Measurements from ENCODE around the gene PDE4D. TPM values are rescaled to one million over a fixed set of nuclear protein-coding genes. Genes with fewer than 3 reads are reported as not detected.

PDE4D gene
- total RNA-seq, 1 donor from 2014 or later, result 2.3 TPM

DNA sequence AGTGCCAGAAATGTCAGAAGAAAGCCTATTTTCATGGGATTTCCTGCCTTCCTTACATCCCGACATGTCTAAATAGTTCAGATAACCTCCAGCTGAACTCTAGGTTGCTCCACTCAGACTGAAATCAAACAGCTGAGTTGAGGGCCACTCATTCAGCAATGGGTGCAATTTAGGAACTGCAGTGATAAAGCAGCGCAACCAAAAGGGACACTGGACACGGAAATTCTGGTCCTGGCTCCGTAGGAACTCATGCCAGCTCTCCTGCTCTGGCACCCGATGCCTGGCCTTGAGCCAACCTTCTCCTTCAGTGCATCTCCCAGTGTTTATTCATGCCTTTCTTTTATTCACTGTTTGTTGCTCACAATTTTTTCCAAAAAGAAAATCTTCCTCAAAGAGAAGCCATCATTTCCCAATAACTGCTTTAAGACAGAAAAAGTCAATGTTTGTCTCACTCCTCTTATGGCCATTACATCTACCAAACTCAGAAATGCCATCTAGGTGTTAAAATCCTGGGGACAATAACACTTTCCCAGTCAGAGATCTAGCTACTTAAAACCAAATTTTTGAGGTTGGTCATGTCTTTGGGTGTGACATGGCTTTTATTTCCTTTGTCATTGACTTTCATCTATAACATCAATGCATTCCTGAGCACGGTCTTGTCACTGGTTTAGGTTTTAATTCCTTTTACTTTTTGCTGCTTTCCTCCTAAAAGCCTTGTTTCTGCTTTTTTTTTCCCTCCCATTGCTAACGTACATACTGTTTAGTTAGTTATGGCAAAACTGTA is 126.9 kb downstream of the PDE4D start:
- no peak for DNase-seq (ENCODE audit: low spot score)

DNA sequence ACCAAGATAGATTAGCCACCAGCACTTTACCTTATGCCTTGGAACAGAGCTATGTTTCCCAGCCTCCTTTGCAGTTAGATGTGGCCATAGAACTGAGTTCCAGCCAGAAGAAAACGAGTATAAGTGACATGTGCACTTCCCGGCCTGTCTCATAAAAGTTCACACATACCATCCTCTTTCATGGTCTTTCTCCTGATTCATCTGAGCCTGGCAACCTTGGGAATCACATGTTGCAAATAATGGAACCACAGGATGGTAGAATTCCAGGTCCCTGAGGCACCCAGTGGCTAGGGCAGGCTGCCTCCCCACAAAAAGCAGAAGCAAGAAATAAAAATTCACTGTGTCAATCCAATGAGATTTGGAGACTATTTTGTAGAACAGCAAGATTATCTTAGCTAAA is 128.1 kb downstream of the PDE4D start:
- H3K9ac ChIP-seq, result no peak overlapping the region
- Mint-ChIP-seq H3K27ac (no peak overlapping the region), H3K36me3 (no peaks in the 10 kb centered on the region), H3K4me1 (peaks cover 12% of the 10 kb centered on the region), H3K27me3 (ENCODE audit: insufficient read depth, low read depth) (peaks cover 3% of the 10 kb centered on the region), H3K9me3 (no peaks in the 10 kb centered on the region), H3K4me3 (no peak overlapping the region)
- H3K79me2 ChIP-seq (ENCODE audit: low read depth), result no peaks in the 10 kb centered on the region
- H4K20me1 ChIP-seq (ENCODE audit: low read depth), result no peaks in the 10 kb centered on the region
- H3K36me3 ChIP-seq, result no peaks in the 10 kb centered on the region
- peaks cover 4% of the 10 kb centered on the region for H3F3A ChIP-seq (ENCODE audit: low read depth)
- peaks cover 7% of the 10 kb centered on the region for H3K4me1 ChIP-seq
- TF ChIP-seq, protein P1, sequence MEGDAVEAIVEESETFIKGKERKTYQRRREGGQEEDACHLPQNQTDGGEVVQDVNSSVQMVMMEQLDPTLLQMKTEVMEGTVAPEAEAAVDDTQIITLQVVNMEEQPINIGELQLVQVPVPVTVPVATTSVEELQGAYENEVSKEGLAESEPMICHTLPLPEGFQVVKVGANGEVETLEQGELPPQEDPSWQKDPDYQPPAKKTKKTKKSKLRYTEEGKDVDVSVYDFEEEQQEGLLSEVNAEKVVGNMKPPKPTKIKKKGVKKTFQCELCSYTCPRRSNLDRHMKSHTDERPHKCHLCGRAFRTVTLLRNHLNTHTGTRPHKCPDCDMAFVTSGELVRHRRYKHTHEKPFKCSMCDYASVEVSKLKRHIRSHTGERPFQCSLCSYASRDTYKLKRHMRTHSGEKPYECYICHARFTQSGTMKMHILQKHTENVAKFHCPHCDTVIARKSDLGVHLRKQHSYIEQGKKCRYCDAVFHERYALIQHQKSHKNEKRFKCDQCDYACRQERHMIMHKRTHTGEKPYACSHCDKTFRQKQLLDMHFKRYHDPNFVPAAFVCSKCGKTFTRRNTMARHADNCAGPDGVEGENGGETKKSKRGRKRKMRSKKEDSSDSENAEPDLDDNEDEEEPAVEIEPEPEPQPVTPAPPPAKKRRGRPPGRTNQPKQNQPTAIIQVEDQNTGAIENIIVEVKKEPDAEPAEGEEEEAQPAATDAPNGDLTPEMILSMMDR (IDR thresholded peaks at IDR 0.05), result no peak
- no peak for TF ChIP-seq EZH2phosphoT487 (IDR thresholded peaks at IDR 0.05)
- no peak for TF ChIP-seq EZH2 (IDR thresholded peaks at IDR 0.05)
- H3K27ac ChIP-seq, result no peak overlapping the region
- H2AFZ ChIP-seq (replicated peaks), result no peak overlapping the region
- H3K27me3 ChIP-seq, result peaks cover 40% of the 10 kb centered on the region
- H3K4me3 ChIP-seq, result no peak overlapping the region
- H3K9me3 ChIP-seq (ENCODE audit: low read depth), result no peaks in the 10 kb centered on the region
- H3K4me2 ChIP-seq, result no peak overlapping the region
- no peak for DNase-seq (ENCODE audit: low spot score)

More for the DNA sequence above, 126.9 kb downstream of the PDE4D start:
- H3K36me3 ChIP-seq, result no peaks in the 10 kb centered on the region
- Mint-ChIP-seq H3K9me3 (no peaks in the 10 kb centered on the region), H3K27ac (no peak overlapping the region), H3K36me3 (no peaks in the 10 kb centered on the region), H3K4me1 (peaks cover 12% of the 10 kb centered on the region), H3K27me3 (ENCODE audit: insufficient read depth, low read depth) (peaks cover 3% of the 10 kb centered on the region), H3K4me3 (no peak overlapping the region)
- no peak overlapping the region for H3K4me3 ChIP-seq
- no peaks in the 10 kb centered on the region for H4K20me1 ChIP-seq (ENCODE audit: low read depth)
- H3K79me2 ChIP-seq (ENCODE audit: low read depth), result no peaks in the 10 kb centered on the region
- H3K4me2 ChIP-seq, result no peak overlapping the region
- TF ChIP-seq, protein P1 (IDR thresholded peaks at IDR 0.05), result no peak
- TF ChIP-seq EZH2 (IDR thresholded peaks at IDR 0.05) (no peak), EZH2phosphoT487 (IDR thresholded peaks at IDR 0.05) (no peak)
- H2AFZ ChIP-seq (replicated peaks), result no peak overlapping the region
- peaks cover 4% of the 10 kb centered on the region for H3F3A ChIP-seq (ENCODE audit: low read depth)
- H3K4me1 ChIP-seq, result peaks cover 7% of the 10 kb centered on the region
- H3K9me3 ChIP-seq (ENCODE audit: low read depth), result no peaks in the 10 kb centered on the region
- H3K27ac ChIP-seq, result no peak overlapping the region
- H3K9ac ChIP-seq, result no peak overlapping the region
- peaks cover 40% of the 10 kb centered on the region for H3K27me3 ChIP-seq

DNA sequence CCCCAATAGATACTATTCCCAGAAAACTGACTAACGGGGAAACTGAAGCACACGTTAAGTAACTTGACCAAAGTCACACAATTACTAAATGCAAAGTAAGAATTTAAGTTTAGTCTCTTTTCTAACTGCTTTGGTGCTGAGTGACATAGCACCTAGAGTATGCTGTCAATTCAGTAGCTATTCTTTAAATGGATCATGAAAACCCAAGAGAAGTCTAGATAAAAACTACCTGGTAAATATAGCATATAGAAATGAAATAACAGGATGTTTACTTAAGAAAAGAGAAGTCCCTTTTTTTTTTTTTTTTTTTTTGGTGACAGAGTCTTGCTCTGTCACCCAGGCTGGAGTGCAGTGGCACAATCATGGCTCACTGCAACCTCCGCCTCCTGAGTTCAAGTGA is 129.2 kb downstream of the PDE4D start:
- no peaks in the 10 kb centered on the region for H3K79me2 ChIP-seq (ENCODE audit: low read depth)
- H3K9me3 Mint-ChIP-seq, result no peaks in the 10 kb centered on the region

More for the DNA sequence above, 129.2 kb downstream of the PDE4D start:
- Histone ChIP-seq H2AFZ (replicated peaks) (no peak overlapping the region), H3K27ac (no peak overlapping the region), H3K9me3 (ENCODE audit: low read depth) (no peaks in the 10 kb centered on the region), H3K27me3 (peaks cover 32% of the 10 kb centered on the region), H3K4me1 (peaks cover 6% of the 10 kb centered on the region), H3K36me3 (no peaks in the 10 kb centered on the region), H3K4me3 (no peak overlapping the region), H4K20me1 (ENCODE audit: low read depth) (no peaks in the 10 kb centered on the region), H3F3A (ENCODE audit: low read depth) (peaks cover 4% of the 10 kb centered on the region), H3K4me2 (no peak overlapping the region), H3K9ac (no peak overlapping the region)
- no peak for DNase-seq (ENCODE audit: low spot score)
- H3K27me3 Mint-ChIP-seq (ENCODE audit: insufficient read depth, low read depth), result peaks cover 3% of the 10 kb centered on the region
- TF ChIP-seq EZH2phosphoT487 (IDR thresholded peaks at IDR 0.05) (no peak), EZH2 (IDR thresholded peaks at IDR 0.05) (no peak)
- TF ChIP-seq, protein P1 (IDR thresholded peaks at IDR 0.05), result no peak
- H3K4me1 Mint-ChIP-seq, result peaks cover 12% of the 10 kb centered on the region
- H3K27ac Mint-ChIP-seq, result no peak overlapping the region
- no peak overlapping the region for H3K4me3 Mint-ChIP-seq
- H3K36me3 Mint-ChIP-seq, result no peaks in the 10 kb centered on the region

Measured in neural progenitor cell (in vitro differentiated cells).